ENCODE results near the gene EFHC1.

DNA sequence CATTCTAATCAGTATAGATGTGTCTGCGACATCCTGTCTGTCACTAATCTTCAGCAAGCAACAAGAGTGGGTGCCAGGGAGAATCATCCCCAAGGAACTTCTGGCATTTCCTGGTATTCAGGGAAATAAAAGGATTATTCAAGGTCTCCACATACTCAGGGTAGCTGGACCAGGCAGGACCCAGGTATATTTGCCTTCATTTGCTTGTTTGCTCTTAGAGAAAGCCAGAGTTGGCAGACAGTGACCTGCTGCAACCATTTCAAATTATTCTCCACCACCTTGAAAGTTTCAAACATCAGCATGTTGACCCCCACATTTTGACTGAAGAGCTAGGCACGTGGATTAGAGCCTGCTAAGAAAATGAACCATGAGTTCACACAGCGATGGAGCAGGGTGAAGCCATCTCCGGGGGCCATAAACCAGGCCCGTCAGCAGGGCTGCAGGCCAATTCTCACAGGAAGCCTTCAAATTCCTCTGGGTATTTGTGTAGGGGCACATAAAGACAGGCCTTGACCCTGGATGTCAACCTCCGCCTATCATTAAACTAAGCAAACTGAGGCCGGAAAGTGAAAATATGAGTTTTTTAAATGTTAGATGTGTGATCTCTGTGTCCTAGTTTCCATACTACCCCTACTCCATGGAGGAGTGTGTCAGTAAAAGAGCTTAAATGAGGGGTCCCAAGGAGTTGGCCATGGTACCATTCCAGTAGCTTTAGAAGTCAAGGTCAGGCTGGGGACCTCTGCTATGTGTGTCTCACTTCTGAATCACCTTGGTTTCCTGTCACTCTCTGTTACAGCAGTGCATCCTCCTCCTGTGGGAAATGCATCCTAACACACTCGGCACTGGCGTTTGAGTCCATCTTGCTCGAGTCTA is 123.8 kb downstream of the EFHC1 start:
- TF ChIP-seq, protein P1, sequence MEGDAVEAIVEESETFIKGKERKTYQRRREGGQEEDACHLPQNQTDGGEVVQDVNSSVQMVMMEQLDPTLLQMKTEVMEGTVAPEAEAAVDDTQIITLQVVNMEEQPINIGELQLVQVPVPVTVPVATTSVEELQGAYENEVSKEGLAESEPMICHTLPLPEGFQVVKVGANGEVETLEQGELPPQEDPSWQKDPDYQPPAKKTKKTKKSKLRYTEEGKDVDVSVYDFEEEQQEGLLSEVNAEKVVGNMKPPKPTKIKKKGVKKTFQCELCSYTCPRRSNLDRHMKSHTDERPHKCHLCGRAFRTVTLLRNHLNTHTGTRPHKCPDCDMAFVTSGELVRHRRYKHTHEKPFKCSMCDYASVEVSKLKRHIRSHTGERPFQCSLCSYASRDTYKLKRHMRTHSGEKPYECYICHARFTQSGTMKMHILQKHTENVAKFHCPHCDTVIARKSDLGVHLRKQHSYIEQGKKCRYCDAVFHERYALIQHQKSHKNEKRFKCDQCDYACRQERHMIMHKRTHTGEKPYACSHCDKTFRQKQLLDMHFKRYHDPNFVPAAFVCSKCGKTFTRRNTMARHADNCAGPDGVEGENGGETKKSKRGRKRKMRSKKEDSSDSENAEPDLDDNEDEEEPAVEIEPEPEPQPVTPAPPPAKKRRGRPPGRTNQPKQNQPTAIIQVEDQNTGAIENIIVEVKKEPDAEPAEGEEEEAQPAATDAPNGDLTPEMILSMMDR (conservative IDR thresholded peaks at IDR 0.05; ENCODE audit: low read depth in 2 of 2), result no peak
- TF ChIP-seq CREB1 (CRISPR knock-in tag; IDR thresholded peaks at IDR 0.05; ENCODE audit: low read depth), result no peak
- TF ChIP-seq POLR2AphosphoS5 (IDR thresholded peaks at IDR 0.05; ENCODE audit: low read depth), result no peak
- TF ChIP-seq STAT1 (IDR thresholded peaks at IDR 0.05; ENCODE audit: unreplicated experiment), result no peak
- no peak for TF ChIP-seq EZH2 (IDR thresholded peaks at IDR 0.05; ENCODE audit: low read depth, unreplicated experiment)
- TF ChIP-seq, protein P2, sequence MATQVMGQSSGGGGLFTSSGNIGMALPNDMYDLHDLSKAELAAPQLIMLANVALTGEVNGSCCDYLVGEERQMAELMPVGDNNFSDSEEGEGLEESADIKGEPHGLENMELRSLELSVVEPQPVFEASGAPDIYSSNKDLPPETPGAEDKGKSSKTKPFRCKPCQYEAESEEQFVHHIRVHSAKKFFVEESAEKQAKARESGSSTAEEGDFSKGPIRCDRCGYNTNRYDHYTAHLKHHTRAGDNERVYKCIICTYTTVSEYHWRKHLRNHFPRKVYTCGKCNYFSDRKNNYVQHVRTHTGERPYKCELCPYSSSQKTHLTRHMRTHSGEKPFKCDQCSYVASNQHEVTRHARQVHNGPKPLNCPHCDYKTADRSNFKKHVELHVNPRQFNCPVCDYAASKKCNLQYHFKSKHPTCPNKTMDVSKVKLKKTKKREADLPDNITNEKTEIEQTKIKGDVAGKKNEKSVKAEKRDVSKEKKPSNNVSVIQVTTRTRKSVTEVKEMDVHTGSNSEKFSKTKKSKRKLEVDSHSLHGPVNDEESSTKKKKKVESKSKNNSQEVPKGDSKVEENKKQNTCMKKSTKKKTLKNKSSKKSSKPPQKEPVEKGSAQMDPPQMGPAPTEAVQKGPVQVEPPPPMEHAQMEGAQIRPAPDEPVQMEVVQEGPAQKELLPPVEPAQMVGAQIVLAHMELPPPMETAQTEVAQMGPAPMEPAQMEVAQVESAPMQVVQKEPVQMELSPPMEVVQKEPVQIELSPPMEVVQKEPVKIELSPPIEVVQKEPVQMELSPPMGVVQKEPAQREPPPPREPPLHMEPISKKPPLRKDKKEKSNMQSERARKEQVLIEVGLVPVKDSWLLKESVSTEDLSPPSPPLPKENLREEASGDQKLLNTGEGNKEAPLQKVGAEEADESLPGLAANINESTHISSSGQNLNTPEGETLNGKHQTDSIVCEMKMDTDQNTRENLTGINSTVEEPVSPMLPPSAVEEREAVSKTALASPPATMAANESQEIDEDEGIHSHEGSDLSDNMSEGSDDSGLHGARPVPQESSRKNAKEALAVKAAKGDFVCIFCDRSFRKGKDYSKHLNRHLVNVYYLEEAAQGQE (IDR thresholded peaks at IDR 0.05; ENCODE audit: unreplicated experiment), result no peak
- TF ChIP-seq ZNF462 (CRISPR knock-in tag; IDR thresholded peaks at IDR 0.05), result no peak

Measured in GM23338 (cell line).